ENCODE measurements around the gene ITIH5. TPM values are rescaled to one million over a fixed set of nuclear protein-coding genes. Genes with fewer than 3 reads are reported as not detected.

ITIH5 gene
- total and polyA plus RNA-seq, 10 donors, result 0.59 to 5.2 (median 1.7) TPM

GRCh38 chr10:7577176-7577575, 89.6 kb downstream of the ITIH5 start:
- TF ChIP-seq CTCF (IDR thresholded peaks at IDR 0.05 in 8 of 11, conservative IDR thresholded peaks at IDR 0.05 in 3 of 11), result no peak
- no peak for TF ChIP-seq POLR2A (IDR thresholded peaks at IDR 0.05)
- TF ChIP-seq POLR2AphosphoS5 (IDR thresholded peaks at IDR 0.05), result no peak
- no peaks in the 10 kb centered on the region for H3K4me1 ChIP-seq
- H3K4me3 ChIP-seq, result no peak overlapping the region
- H3K27me3 ChIP-seq (replicated peaks in 1 of 7), result peaks cover 0 to 5% (median 0%) of the 10 kb centered on the region in 7 donors
- DNase-seq, result peak; percentile 11
- no peaks in the 10 kb centered on the region for H3K36me3 ChIP-seq
- no peak overlapping the region for H3K27ac ChIP-seq
- H3K9me3 ChIP-seq, result no peaks in the 10 kb centered on the region
- 78 to 85% (median 83%) methylated on average over 4 of the region's 4 CpGs for WGBS, 5 donors
- intact Hi-C loops (cut with DNase I; ENCODE audit: low total_unique reads), result no loop called here

- WGBS, 5 donors, result 86 to 94% (median 90%) methylated on average over 6 to 21 of the region's 21 CpGs
- TF ChIP-seq POLR2AphosphoS5 (IDR thresholded peaks at IDR 0.05) (no peak), POLR2A (IDR thresholded peaks at IDR 0.05) (no peak), CTCF (IDR thresholded peaks at IDR 0.05 in 8 of 11, conservative IDR thresholded peaks at IDR 0.05 in 3 of 11) (no peak)
- Histone ChIP-seq H3K27me3 (replicated peaks in 1 of 7) (peaks cover 0 to 5% (median 0%) of the 10 kb centered on the region in 7 donors), H3K4me3 (no peak overlapping the region), H3K27ac (no peak overlapping the region), H3K9me3 (no peaks in the 10 kb centered on the region), H3K36me3 (no peaks in the 10 kb centered on the region), H3K4me1 (no peaks in the 10 kb centered on the region)
- intact Hi-C loops (cut with DNase I; ENCODE audit: low total_unique reads), result no loop called here
- no peak for DNase-seq
Observed at GRCh38 chr10:7576340-7576739, 90.4 kb downstream of the ITIH5 start.

- 13 to 26% (median 23%) methylated on average over 3 of the region's 3 CpGs for WGBS, 5 donors
- Histone ChIP-seq H3K4me3 (no peak overlapping the region), H3K27me3 (replicated peaks in 1 of 7) (peaks cover 0 to 7% (median 0%) of the 10 kb centered on the region in 7 donors), H3K4me1 (no peaks in the 10 kb centered on the region), H3K27ac (no peak overlapping the region), H3K36me3 (no peaks in the 10 kb centered on the region), H3K9me3 (no peaks in the 10 kb centered on the region)
- TF ChIP-seq POLR2A (IDR thresholded peaks at IDR 0.05), result no peak
- no peak for TF ChIP-seq POLR2AphosphoS5 (IDR thresholded peaks at IDR 0.05)
- no peak for TF ChIP-seq CTCF (IDR thresholded peaks at IDR 0.05 in 8 of 11, conservative IDR thresholded peaks at IDR 0.05 in 3 of 11)
- intact Hi-C loops (cut with DNase I; ENCODE audit: low total_unique reads), result no loop called here
- DNase-seq, result no peak
Observed at GRCh38 chr10:7572391-7572790, 94.4 kb downstream of the ITIH5 start.

DNA sequence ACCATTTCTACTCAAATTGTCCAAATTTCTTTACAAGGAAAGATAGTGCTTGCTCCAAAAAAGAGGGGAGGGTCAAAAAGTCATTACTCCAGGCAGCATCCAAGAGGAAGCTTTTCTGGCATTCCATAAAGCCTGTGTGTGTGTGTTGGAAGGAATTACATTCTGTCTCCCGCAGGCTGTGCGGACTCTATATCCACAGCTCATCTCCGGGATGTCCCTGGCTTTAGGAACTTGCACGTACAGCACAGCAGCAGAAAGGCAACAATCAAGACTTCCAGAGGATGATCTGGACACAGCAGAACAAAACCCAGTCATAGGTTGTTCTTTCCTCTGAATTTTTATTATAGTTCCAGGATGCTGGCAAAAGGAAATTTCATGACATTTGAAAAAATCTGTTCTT, 94.8 kb downstream of the ITIH5 start:
- H3K4me3 ChIP-seq, result no peak overlapping the region
- no peak overlapping the region for H3K27ac ChIP-seq
- no peaks in the 10 kb centered on the region for H3K9me3 ChIP-seq
- H3K27me3 ChIP-seq (replicated peaks in 1 of 7), result peaks cover 0 to 7% (median 0%) of the 10 kb centered on the region in 7 donors
- WGBS, 5 donors, result 73 to 92% (median 86%) methylated on average over 4 of the region's 4 CpGs
- no peaks in the 10 kb centered on the region for H3K36me3 ChIP-seq
- intact Hi-C loops (cut with DNase I; ENCODE audit: low total_unique reads), result no loop called here
- TF ChIP-seq POLR2AphosphoS5 (IDR thresholded peaks at IDR 0.05), result no peak
- H3K4me1 ChIP-seq, result no peaks in the 10 kb centered on the region
- DNase-seq, result no peak

Measured in spleen (tissue), 11 donors.